Right lobe of liver (tissue), 4 donors: Measurements from ENCODE around the gene COL24A1.

Experiments used
- CTCF ChIP-seq, 4 donors: fragments of 200-600 bp in 3 of 4; fragments of 450-650 bp in 1 of 4; IDR thresholded peaks; one replicate each; pipeline versions ENCODE4 v1.5.1 to v1.8.0; 2016 to 2022; ENCODE audit warnings: antibody characterized with exemption in 4 of 4, mild to moderate bottlenecking in 2 of 4
- POLR2A ChIP-seq: fragments of 450-650 bp; IDR thresholded peaks from one replicate; pipeline ENCODE4 v1.6.1; 2017; ENCODE audit warnings: antibody characterized with exemption, mild to moderate bottlenecking
- donor health status: DM: no; HTN: no; CAD: no.
- donor health status: DM: no; HTN: no; CAD: no.
- donor health status: DM: no; HTN: yes; CAD: no.

DNA sequence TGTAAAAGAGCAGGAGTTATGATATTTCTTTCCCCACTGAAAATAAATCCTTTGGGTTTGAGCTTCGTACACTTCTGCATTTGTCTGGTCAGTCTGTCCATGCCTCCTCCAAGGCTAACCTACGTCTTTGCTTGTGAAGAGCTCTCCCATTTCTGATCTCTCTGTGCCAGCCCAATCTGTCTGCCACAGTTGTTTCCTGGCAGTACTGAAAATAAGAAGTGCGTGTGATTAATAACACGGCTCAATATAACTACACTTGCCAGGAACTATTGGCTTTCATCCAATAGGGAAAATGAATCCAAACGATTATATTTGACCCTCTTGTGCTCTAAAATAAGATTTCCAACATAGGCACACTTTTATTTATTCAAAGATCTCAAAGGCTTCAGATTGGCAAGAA lies 19.2 kb upstream of the COL24A1 start:
- TF ChIP-seq CTCF (IDR thresholded peaks at IDR 0.05) (no peak), POLR2A (no peak)
